WTC11 (cell line): ENCODE measurements around the gene KCNJ11. TPM values are rescaled to one million over a fixed set of nuclear protein-coding genes. Genes with fewer than 3 reads are reported as not detected.

Source experiments
- ATAC-seq: fragments of 200-7000 bp; cut with Tn5 transposase; 2 replicates; pipeline ENCODE4 v1.10.0; 2021; ENCODE audit warnings: mild to moderate bottlenecking, moderate library complexity
- CTCF ChIA-PET: fragments of 300-600 bp; sonication (Branson Sonifier 250); formaldehyde crosslinking; loops from one replicate; lab custom pipeline; 2021; ENCODE audit warnings: antibody characterized with exemption; lab: Charles Lee
- POLR2A ChIA-PET: fragments of 350-600 bp; sonication (Branson Sonifier 250); formaldehyde crosslinking; loops from one replicate; lab custom pipeline; 2021; ENCODE audit warnings: antibody characterized with exemption; lab: Charles Lee
- DNase-seq: peaks from one replicate; pipeline ENCODE4 v3.0.0; 2021; ENCODE audit warnings: low spot score
- H3K27ac Mint-ChIP-seq: 2 replicates; pipeline ENCODE4 v1.8.0; 2021; ENCODE audit warnings: mixed read lengths
- H3K27me3 Mint-ChIP-seq: 2 replicates; pipeline ENCODE4 v1.8.0; 2021; ENCODE audit warnings: low read depth, mild to moderate bottlenecking, moderate library complexity, mixed read lengths
- H3K36me3 Mint-ChIP-seq: 2 replicates; pipeline ENCODE4 v1.8.0; 2021; ENCODE audit warnings: mixed read lengths
- H3K4me1 Mint-ChIP-seq: 2 replicates; pipeline ENCODE4 v1.8.0; 2022; ENCODE audit warnings: mixed read lengths
- H3K4me3 Mint-ChIP-seq: 2 replicates; pipeline ENCODE4 v1.8.0; 2021; ENCODE audit warnings: mild to moderate bottlenecking, moderate library complexity, mixed read lengths
- H3K9me3 Mint-ChIP-seq: 2 replicates; pipeline ENCODE4 v1.8.0; 2021; ENCODE audit warnings: mixed read lengths
- ETV6 ChIP-seq: sonication (generic); formaldehyde crosslinking; IDR thresholded peaks from 2 replicates; pipeline ENCODE4 v1.8.1; 2022; ENCODE audit warnings: mild to moderate bottlenecking, missing genetic modification reagents
- HMGXB4 ChIP-seq: sonication (generic); formaldehyde crosslinking; IDR thresholded peaks from 2 replicates; pipeline ENCODE4 v1.8.1; 2023; ENCODE audit warnings: mild to moderate bottlenecking, moderate library complexity, missing genetic modification reagents
- JUN ChIP-seq: sonication (generic); formaldehyde crosslinking; IDR thresholded peaks from 2 replicates; pipeline ENCODE4 v1.8.0; 2023; ENCODE audit warnings: mild to moderate bottlenecking, missing genetic modification reagents
- SOX15 ChIP-seq: fragments of 250-450 bp; sonication (Bioruptor Pico); IDR thresholded peaks from 2 replicates; pipeline ENCODE4 v1.9.0; 2021; ENCODE audit warnings: mild to moderate bottlenecking
- TCF7 ChIP-seq: sonication (generic); formaldehyde crosslinking; IDR thresholded peaks from 2 replicates; pipeline ENCODE4 v1.8.0; 2022; ENCODE audit warnings: mild to moderate bottlenecking, low read depth, missing genetic modification reagents, moderate library complexity
- ZNF671 ChIP-seq: fragments of 250-450 bp; sonication (Bioruptor Pico); IDR thresholded peaks from 2 replicates; pipeline ENCODE4 v1.8.0; 2021; ENCODE audit warnings: mild to moderate bottlenecking
- total RNA-seq: library from RNA; stranded (reverse); gene quantifications from 3 replicates; pipeline ENCODE4 v1.2.3, GENCODE V29; 2021
- TF ChIP-seq, protein P1 (sequence below): sonication (generic); formaldehyde crosslinking; IDR thresholded peaks from 2 replicates; pipeline ENCODE4 v1.8.0; 2022; ENCODE audit warnings: missing genetic modification reagents
- TF ChIP-seq, protein P2 (sequence below): fragments of 250-450 bp; sonication (Bioruptor Pico); IDR thresholded peaks from 2 replicates; pipeline ENCODE4 v1.9.0; 2021; ENCODE audit warnings: mild to moderate bottlenecking
- TF ChIP-seq, protein P3 (sequence below): sonication (generic); formaldehyde crosslinking; IDR thresholded peaks from 2 replicates; pipeline ENCODE4 v1.8.0; 2023; ENCODE audit warnings: missing genetic modification reagents, mild to moderate bottlenecking, borderline replicate concordance
- TF ChIP-seq, protein P4 (sequence below): sonication (generic); formaldehyde crosslinking; IDR thresholded peaks from 2 replicates; pipeline ENCODE4 v1.8.1; 2023; ENCODE audit warnings: mild to moderate bottlenecking, missing genetic modification reagents
- TF ChIP-seq, protein P5 (sequence below): sonication (generic); formaldehyde crosslinking; conservative IDR thresholded peaks from 2 replicates; pipeline ENCODE4 v1.8.1; 2022; ENCODE audit warnings: mild to moderate bottlenecking, missing genetic modification reagents
- TF ChIP-seq, protein P6 (sequence below): sonication (generic); formaldehyde crosslinking; conservative IDR thresholded peaks from 2 replicates; pipeline ENCODE4 v1.8.1; 2023; ENCODE audit warnings: mild to moderate bottlenecking, low read depth, missing genetic modification reagents, moderate library complexity

KCNJ11 gene
- total RNA-seq, 1 experiment from 2014 or later: 8.2 TPM

DNA sequence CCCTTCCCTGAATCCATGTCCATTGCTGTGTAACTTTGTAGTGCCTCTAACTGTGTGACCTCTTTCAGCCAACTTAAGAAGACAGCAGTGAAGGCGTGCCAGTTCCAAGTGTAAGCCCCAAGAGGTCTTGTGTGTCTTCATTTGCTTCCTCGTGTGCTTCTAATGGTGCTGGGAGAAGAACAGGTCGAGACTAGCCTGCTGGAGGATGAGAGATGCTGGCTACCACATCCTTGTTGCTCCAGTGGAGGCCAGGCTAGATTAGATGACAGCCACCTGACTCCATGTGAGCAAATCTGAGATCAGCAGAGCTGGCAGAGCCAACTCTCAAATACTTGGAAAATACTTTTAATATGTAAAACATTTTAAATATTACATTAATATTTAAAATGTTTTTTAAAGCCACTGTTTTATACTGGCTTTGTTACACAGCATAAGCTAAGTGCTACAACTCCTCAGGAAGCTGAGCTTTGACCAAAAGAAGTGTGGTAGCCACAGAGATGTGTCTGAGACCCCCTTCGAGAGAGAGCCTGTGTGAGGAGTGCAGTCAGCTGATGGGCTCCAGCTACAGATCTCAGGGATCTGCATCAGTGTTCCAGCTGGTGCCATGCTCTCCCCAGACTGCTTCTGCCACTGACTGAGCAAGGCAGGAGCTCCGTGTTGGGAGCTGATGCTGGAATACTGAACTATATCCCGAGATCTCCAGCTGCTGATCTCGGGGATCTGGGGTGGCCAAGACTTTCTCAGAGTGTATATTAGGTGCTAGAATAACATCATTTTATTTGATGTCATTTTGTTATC is 8.9 kb downstream of the KCNJ11 start:
- H3K27ac Mint-ChIP-seq: no peak overlapping the region
- ChIA-PET POLR2A (no interaction called here), CTCF (interaction anchor here (1.3 to 8.0 kb wide), 3 partner anchors 9 to 148 kb away, joined by 5 to 203 read pairs (median 5); partner anchors contain the start of gene KCNJ11)
- TF ChIP-seq, protein P1, sequence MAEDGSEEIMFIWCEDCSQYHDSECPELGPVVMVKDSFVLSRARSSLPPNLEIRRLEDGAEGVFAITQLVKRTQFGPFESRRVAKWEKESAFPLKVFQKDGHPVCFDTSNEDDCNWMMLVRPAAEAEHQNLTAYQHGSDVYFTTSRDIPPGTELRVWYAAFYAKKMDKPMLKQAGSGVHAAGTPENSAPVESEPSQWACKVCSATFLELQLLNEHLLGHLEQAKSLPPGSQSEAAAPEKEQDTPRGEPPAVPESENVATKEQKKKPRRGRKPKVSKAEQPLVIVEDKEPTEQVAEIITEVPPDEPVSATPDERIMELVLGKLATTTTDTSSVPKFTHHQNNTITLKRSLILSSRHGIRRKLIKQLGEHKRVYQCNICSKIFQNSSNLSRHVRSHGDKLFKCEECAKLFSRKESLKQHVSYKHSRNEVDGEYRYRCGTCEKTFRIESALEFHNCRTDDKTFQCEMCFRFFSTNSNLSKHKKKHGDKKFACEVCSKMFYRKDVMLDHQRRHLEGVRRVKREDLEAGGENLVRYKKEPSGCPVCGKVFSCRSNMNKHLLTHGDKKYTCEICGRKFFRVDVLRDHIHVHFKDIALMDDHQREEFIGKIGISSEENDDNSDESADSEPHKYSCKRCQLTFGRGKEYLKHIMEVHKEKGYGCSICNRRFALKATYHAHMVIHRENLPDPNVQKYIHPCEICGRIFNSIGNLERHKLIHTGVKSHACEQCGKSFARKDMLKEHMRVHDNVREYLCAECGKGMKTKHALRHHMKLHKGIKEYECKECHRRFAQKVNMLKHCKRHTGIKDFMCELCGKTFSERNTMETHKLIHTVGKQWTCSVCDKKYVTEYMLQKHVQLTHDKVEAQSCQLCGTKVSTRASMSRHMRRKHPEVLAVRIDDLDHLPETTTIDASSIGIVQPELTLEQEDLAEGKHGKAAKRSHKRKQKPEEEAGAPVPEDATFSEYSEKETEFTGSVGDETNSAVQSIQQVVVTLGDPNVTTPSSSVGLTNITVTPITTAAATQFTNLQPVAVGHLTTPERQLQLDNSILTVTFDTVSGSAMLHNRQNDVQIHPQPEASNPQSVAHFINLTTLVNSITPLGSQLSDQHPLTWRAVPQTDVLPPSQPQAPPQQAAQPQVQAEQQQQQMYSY (CRISPR knock-in tag): no peak
- TF ChIP-seq, protein P2, sequence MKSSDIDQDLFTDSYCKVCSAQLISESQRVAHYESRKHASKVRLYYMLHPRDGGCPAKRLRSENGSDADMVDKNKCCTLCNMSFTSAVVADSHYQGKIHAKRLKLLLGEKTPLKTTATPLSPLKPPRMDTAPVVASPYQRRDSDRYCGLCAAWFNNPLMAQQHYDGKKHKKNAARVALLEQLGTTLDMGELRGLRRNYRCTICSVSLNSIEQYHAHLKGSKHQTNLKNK (CRISPR knock-in tag): no peak
- TF ChIP-seq ZNF671: no peak
- peaks cover 6% of the 10 kb centered on the region for H3K27me3 Mint-ChIP-seq
- H3K36me3 Mint-ChIP-seq: peaks cover 22% of the 10 kb centered on the region
- H3K9me3 Mint-ChIP-seq: peaks cover 35% of the 10 kb centered on the region
- no peaks in the 10 kb centered on the region for H3K4me1 Mint-ChIP-seq
- H3K4me3 Mint-ChIP-seq: no peak overlapping the region
- no peak for DNase-seq
- ATAC-seq: no peak

- TF ChIP-seq SOX15 (CRISPR knock-in tag): no peak
- TF ChIP-seq, protein P3, sequence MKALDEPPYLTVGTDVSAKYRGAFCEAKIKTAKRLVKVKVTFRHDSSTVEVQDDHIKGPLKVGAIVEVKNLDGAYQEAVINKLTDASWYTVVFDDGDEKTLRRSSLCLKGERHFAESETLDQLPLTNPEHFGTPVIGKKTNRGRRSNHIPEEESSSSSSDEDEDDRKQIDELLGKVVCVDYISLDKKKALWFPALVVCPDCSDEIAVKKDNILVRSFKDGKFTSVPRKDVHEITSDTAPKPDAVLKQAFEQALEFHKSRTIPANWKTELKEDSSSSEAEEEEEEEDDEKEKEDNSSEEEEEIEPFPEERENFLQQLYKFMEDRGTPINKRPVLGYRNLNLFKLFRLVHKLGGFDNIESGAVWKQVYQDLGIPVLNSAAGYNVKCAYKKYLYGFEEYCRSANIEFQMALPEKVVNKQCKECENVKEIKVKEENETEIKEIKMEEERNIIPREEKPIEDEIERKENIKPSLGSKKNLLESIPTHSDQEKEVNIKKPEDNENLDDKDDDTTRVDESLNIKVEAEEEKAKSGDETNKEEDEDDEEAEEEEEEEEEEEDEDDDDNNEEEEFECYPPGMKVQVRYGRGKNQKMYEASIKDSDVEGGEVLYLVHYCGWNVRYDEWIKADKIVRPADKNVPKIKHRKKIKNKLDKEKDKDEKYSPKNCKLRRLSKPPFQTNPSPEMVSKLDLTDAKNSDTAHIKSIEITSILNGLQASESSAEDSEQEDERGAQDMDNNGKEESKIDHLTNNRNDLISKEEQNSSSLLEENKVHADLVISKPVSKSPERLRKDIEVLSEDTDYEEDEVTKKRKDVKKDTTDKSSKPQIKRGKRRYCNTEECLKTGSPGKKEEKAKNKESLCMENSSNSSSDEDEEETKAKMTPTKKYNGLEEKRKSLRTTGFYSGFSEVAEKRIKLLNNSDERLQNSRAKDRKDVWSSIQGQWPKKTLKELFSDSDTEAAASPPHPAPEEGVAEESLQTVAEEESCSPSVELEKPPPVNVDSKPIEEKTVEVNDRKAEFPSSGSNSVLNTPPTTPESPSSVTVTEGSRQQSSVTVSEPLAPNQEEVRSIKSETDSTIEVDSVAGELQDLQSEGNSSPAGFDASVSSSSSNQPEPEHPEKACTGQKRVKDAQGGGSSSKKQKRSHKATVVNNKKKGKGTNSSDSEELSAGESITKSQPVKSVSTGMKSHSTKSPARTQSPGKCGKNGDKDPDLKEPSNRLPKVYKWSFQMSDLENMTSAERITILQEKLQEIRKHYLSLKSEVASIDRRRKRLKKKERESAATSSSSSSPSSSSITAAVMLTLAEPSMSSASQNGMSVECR (CRISPR knock-in tag): no peak
- DNase-seq (no peak), ATAC-seq (no peak)
- Mint-ChIP-seq H3K4me3 (no peak overlapping the region), H3K27me3 (peaks cover 9% of the 10 kb centered on the region), H3K36me3 (peaks cover 28% of the 10 kb centered on the region), H3K27ac (no peak overlapping the region), H3K4me1 (no peaks in the 10 kb centered on the region), H3K9me3 (peaks cover 44% of the 10 kb centered on the region)
- ChIA-PET POLR2A (no interaction called here), CTCF (interaction anchor here (1.1 to 1.3 kb wide), 3 partner anchors 10 to 149 kb away, joined by 5 read pairs; partner anchors contain the start of gene KCNJ11)
Measured at GRCh38 chr11:17378655-17379054, 9.8 kb downstream of the KCNJ11 start.

GRCh38 chr11:17376493-17376892 is 12.0 kb downstream of the KCNJ11 start:
- Mint-ChIP-seq H3K4me1 (no peaks in the 10 kb centered on the region), H3K27me3 (peaks cover 20% of the 10 kb centered on the region), H3K36me3 (peaks cover 48% of the 10 kb centered on the region), H3K27ac (no peak overlapping the region), H3K9me3 (peaks cover 65% of the 10 kb centered on the region), H3K4me3 (no peak overlapping the region)
- no peak for DNase-seq
- CTCF ChIA-PET: no interaction called here
- POLR2A ChIA-PET: no interaction called here
- no peak for ATAC-seq
- TF ChIP-seq, protein P4, sequence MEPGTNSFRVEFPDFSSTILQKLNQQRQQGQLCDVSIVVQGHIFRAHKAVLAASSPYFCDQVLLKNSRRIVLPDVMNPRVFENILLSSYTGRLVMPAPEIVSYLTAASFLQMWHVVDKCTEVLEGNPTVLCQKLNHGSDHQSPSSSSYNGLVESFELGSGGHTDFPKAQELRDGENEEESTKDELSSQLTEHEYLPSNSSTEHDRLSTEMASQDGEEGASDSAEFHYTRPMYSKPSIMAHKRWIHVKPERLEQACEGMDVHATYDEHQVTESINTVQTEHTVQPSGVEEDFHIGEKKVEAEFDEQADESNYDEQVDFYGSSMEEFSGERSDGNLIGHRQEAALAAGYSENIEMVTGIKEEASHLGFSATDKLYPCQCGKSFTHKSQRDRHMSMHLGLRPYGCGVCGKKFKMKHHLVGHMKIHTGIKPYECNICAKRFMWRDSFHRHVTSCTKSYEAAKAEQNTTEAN (CRISPR knock-in tag): no peak
- TF ChIP-seq TCF7 (CRISPR knock-in tag): no peak
- no peak for TF ChIP-seq ZNF671
- TF ChIP-seq HMGXB4 (CRISPR knock-in tag): no peak
- TF ChIP-seq, protein P5, sequence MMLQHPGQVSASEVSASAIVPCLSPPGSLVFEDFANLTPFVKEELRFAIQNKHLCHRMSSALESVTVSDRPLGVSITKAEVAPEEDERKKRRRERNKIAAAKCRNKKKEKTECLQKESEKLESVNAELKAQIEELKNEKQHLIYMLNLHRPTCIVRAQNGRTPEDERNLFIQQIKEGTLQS (CRISPR knock-in tag): no peak
- no peak for TF ChIP-seq ETV6
- TF ChIP-seq JUN (CRISPR knock-in tag): no peak
- TF ChIP-seq, protein P6, sequence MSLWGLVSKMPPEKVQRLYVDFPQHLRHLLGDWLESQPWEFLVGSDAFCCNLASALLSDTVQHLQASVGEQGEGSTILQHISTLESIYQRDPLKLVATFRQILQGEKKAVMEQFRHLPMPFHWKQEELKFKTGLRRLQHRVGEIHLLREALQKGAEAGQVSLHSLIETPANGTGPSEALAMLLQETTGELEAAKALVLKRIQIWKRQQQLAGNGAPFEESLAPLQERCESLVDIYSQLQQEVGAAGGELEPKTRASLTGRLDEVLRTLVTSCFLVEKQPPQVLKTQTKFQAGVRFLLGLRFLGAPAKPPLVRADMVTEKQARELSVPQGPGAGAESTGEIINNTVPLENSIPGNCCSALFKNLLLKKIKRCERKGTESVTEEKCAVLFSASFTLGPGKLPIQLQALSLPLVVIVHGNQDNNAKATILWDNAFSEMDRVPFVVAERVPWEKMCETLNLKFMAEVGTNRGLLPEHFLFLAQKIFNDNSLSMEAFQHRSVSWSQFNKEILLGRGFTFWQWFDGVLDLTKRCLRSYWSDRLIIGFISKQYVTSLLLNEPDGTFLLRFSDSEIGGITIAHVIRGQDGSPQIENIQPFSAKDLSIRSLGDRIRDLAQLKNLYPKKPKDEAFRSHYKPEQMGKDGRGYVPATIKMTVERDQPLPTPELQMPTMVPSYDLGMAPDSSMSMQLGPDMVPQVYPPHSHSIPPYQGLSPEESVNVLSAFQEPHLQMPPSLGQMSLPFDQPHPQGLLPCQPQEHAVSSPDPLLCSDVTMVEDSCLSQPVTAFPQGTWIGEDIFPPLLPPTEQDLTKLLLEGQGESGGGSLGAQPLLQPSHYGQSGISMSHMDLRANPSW: no peak
